A673 (cell line): Measurements from ENCODE around the gene NLRC5.

Experiments
- EZH2 ChIP-seq: fragments of 200-600 bp; sonication (generic); IDR thresholded peaks from 2 replicates; pipeline ENCODE4 v1.6.1; 2017; ENCODE audit warnings: borderline replicate concordance, low read depth, mild to moderate bottlenecking, mixed read lengths, antibody characterized with exemption, low read length; ENCODE audit not compliant: poor library complexity, severe bottlenecking
- TF ChIP-seq, protein P1 (sequence below): fragments of 300-800, 200-600 bp; sonication (generic); conservative IDR thresholded peaks from 2 replicates; pipeline ENCODE4 v1.5.1; 2017; ENCODE audit warnings: low read depth, mild to moderate bottlenecking, antibody characterized with exemption, low read length, moderate library complexity, mixed read lengths

DNA sequence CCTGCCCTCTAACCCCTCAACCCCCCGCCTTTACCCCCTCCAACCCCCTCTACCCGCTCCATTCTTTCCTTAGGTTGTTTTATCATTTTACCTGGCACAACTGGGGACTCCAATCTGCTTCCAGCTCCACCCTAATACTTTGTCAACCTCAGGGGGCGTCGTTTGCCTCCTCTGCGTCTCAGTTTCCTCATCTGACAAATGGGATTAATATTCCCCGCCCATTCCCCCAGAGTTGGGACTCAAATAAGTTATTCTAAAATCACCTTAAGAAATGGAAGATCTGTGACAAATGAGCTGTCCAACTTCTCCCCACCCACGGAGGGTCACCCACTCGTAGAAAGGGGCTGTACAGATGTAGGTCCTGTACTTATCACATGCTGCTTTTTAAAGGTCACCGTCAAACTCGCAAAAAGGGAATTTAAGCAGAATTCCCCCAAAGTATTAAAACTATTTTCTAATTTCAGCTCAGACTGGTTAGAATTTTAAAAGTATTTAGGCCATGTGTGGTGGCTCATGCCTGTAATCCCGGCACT, 62.4 kb downstream of the NLRC5 start:
- TF ChIP-seq, protein P1, sequence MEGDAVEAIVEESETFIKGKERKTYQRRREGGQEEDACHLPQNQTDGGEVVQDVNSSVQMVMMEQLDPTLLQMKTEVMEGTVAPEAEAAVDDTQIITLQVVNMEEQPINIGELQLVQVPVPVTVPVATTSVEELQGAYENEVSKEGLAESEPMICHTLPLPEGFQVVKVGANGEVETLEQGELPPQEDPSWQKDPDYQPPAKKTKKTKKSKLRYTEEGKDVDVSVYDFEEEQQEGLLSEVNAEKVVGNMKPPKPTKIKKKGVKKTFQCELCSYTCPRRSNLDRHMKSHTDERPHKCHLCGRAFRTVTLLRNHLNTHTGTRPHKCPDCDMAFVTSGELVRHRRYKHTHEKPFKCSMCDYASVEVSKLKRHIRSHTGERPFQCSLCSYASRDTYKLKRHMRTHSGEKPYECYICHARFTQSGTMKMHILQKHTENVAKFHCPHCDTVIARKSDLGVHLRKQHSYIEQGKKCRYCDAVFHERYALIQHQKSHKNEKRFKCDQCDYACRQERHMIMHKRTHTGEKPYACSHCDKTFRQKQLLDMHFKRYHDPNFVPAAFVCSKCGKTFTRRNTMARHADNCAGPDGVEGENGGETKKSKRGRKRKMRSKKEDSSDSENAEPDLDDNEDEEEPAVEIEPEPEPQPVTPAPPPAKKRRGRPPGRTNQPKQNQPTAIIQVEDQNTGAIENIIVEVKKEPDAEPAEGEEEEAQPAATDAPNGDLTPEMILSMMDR = no peak
- TF ChIP-seq EZH2 = no peak
